Upper lobe of left lung (tissue), 4 donors: ENCODE results near the gene CCM2L.

Experiments used
- CTCF ChIP-seq, 6 experiments: fragments of 450-650 bp in 4 of 6; fragments of 200-600 bp in 2 of 6; sonication (generic) in 2 of 6; IDR thresholded peaks; one replicate each; pipeline ENCODE4 v1.5.1; 2016 to 2019; ENCODE audit warnings: antibody characterized with exemption in 6 of 6
- EP300 ChIP-seq, 4 donors: sonication (generic); formaldehyde crosslinking; IDR thresholded peaks; one replicate each; pipeline ENCODE4 v1.5.1; 2017; ENCODE audit warnings: antibody characterized with exemption in 4 of 4, control low read depth in 2 of 4

GRCh38 chr20:32072168-32072750 lies 62.0 kb downstream of the CCM2L start:
- TF ChIP-seq EP300 (IDR thresholded peaks at IDR 0.05) (no peak), CTCF (IDR thresholded peaks at IDR 0.05) (no peak)
